Activated T-cell treated with anti-CD3 and anti-CD28 coated beads, Interleukin-2, amount 50 U/mL, for 72 hours (primary cell): Measurements from ENCODE around the gene DNAJB9. TPM values are rescaled to one million over a fixed set of nuclear protein-coding genes. Genes with fewer than 3 reads are reported as not detected.

Experiments
- total RNA-seq, 2 donors: library from RNA; stranded (reverse); gene quantifications; one replicate each; pipeline ENCODE4 v1.2.3, GENCODE V29; 2022

The DNAJB9 gene
- total RNA-seq, 2 donors from 2014 or later: 23.2 to 42.1 TPM

Other genes with a start within 250 kb of the DNAJB9 start
- gene NRCAM, start 113.4 kb upstream of the DNAJB9 start, total RNA-seq: 1 to 10 TPM; 2.5 to 4.1 TPM
- gene PNPLA8, start 43.7 kb upstream of the DNAJB9 start, total RNA-seq: 10 to 100 TPM; 23.1 to 29.9 TPM
- 10 to 100 TPM; 29.2 to 31.1 TPM for gene THAP5, start 168 bp upstream of the DNAJB9 start, total RNA-seq